NCI-H2227 treated with DMSO at 0.1 percent for 48 hours (cell line): ENCODE data around the gene NAA16.
"Not testable (repeated sequence)": the region's sequence is repeated elsewhere in the genome, so short reads cannot be mapped to it uniquely, and the experiment has no call there.

Experiments
- DNase-seq: peaks from one replicate; lab custom pipeline; 2025; lab: John Stamatoyannopoulos, UW

NAA16 gene

GRCh38 chr13:41356385-41356648, 45.2 kb downstream of the NAA16 start:
- not testable (repeated sequence) for DNase-seq

DNA sequence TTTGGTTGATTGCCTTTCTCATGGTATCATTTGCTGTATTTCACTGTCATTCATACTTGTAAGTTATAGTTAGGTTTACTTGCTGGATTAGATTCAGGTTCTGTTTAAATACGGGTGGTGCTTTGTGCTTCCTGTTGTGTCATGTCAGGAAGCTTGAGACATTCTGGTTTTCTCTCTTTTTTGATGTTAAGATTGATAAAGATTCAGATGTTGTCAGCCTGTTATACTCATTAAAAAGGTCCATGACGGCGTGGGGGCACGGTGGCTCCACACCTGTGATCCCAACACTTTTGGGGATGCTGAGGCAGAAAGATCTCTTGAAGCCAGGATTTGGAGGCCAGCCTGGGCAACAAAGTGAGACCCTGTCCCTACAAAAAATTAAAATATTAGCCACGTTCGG, 45.7 kb downstream of the NAA16 start:
- DNase-seq = no peak

GRCh38 chr13:41361491-41361890, 50.4 kb downstream of the NAA16 start:
- no peak for DNase-seq

DNA sequence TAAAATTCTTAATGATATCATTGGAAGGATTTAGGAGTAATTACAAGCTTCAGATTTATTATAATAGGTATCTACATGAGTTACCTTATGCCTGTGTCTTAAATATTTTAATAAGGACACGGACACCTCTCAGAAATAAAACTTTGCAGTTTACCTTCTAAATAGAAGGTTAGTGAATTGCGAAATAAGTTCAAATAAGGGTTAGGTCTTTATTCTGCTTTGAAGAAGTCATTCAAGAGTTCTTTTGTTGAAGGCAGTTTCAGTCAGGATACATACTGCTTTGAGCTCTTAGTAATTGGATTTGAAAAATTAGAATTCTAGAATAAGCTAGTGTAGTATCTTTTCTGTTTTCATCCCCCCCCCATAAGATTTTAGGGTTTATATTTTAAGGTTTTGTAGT, 53.0 kb downstream of the NAA16 start:
- no peak for DNase-seq

- DNase-seq = no peak
These were observed 54.6 kb downstream of the NAA16 start for GRCh38 chr13:41365631-41366030.

DNA sequence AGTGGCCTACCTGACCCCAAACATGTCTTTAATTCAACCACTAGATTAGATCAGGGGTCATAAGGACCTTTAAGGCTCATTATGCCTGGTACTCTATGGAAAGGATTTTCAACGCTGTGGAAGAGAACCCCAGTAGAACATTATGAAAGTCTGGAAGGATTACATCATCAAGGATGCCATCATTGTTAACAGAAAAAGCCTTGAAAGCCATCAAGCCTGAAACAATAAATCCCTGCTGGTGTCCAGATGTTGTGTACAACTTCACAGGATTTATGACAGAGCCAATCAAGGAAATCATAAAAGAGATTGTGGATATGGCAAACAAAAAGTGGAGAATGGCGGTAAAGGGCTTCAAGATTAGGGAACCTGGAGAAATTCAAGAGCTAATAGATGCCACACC, 59.7 kb downstream of the NAA16 start:
- DNase-seq = no peak

- no peak for DNase-seq
These were observed 66.4 kb downstream of the NAA16 start for GRCh38 chr13:41377446-41377845.

DNA sequence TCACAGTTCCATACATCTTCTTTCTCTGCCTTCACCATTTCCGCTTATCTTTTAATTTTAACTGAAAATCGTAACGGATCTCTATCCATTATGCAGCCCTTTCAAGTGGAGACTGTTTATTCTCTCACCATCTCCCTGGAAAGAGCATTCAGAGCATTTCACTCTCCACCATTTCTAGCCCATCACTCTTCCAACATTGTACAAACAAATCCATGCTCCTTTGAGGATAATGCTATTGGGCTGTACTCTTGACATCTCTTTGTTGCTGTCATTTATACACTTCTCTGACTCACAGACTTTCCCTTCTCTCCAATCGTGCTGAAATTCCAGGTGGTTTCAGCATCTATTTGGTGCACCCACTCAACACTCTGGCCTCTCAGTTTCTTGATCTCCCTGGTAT, 71.4 kb downstream of the NAA16 start:
- DNase-seq = no peak

- DNase-seq = no peak
These were observed 72.3 kb downstream of the NAA16 start for GRCh38 chr13:41383386-41383785.

GRCh38 chr13:41384749-41385503, 73.9 kb downstream of the NAA16 start:
- DNase-seq = no peak

GRCh38 chr13:41386211-41386610, 75.1 kb downstream of the NAA16 start:
- DNase-seq = no peak

GRCh38 chr13:41387576-41387975, 76.5 kb downstream of the NAA16 start:
- no peak for DNase-seq

DNA sequence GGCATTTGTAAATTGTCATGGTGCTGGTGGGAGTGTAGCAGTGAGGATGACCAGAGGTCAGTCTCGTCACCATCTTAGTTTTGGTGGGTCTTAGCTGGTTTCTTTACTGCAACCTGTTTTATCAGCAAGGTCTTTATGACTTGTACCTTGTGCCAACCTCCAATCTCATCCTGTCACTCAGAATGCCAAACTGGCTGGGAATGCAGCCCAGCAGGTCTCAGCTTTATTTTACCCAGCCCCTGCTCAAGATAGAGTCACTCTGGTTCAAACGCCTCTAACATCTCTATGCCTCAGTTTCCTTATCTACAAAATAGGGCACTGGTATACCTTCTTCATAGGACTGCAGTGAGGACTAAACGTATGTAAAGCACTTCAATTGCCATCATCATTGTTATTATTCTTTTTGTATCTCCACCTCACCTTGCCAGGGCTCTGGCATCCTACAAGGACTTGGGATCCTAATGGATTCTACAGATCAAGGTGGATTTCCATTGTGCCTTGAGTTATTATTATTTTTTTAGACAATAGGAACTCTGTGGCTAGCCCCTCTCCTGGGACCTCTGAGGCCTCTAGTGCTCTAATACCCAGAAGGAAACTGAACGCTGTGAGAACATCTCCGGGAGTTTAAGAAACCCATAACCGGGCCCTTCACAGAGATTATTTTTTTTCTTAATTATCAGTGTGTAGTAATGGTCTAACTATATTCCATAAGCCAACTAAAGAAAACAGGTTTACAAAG, 77.2 kb downstream of the NAA16 start:
- no peak for DNase-seq

DNA sequence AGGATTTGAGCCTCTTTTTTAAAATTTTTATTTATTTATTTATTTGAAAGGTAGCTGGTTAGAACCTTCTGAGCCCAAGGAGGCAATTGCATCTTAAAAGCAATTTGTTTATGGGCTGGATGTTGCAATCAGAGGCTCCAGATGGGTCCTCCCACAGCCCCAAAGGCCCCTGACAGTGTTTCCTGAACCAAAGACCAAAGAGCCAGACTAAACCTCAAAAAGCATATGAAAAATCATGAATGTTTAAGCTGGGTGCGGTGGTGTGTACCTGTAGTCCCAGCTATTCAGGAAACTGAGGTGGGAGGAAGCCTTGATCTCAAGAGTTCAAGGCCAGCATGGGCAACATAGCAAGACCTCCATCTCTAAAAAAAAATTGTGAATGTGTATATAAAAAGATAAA, 78.5 kb downstream of the NAA16 start:
- no peak for DNase-seq

- DNase-seq = no peak
These were observed 83.1 kb downstream of the NAA16 start for GRCh38 chr13:41394166-41394565.

DNA sequence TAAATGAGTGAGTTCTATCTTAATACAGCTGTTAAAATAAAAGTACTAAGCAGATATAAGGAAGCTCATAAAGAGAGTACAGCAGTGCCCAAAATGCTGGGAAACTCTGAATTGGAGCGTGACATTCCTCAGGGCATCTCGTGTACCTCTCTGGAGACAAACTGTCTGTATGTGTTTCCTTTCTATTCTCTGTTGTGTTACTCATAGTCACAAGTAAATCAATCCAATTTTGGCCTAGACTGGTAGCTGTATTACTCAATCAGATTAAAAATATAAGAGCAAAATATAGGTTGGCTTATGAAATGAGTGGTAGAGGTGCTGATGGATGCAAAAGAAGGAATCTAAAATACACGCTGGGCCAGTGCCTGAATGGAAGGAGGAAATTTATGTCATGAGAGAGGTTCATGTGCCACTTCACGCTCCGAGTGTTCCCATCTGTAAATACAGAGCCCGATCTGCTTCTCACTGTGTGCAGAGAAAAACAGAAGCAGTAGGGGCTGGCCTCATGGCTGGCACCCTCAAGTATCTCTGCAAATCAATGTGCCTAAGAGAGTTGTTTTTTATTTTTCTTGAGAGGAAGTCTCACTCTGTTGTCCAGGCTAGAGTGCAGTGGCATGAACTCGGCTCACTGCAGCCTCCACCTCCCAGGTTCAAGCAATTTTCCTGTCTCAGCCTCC, 87.6 kb downstream of the NAA16 start:
- no peak for DNase-seq

DNA sequence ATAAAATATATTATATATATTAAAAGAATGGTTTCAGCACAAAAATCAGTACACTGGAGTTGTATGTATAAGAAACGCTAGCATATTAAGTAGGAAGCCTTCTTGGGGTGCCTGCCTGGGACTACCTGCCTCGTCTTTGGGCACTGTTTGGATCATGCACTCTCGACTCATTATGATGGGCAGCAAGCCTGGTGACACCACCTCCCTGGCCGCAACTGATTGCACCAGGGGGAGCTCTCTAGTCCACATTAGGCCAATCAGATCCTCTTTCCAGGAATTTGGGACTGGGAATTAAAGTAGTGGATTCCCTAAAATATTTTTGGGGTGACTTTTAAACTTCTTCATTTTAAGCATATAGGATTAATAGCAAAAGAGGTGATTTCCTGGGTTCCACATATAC, 90.3 kb downstream of the NAA16 start:
- DNase-seq = no peak

DNA sequence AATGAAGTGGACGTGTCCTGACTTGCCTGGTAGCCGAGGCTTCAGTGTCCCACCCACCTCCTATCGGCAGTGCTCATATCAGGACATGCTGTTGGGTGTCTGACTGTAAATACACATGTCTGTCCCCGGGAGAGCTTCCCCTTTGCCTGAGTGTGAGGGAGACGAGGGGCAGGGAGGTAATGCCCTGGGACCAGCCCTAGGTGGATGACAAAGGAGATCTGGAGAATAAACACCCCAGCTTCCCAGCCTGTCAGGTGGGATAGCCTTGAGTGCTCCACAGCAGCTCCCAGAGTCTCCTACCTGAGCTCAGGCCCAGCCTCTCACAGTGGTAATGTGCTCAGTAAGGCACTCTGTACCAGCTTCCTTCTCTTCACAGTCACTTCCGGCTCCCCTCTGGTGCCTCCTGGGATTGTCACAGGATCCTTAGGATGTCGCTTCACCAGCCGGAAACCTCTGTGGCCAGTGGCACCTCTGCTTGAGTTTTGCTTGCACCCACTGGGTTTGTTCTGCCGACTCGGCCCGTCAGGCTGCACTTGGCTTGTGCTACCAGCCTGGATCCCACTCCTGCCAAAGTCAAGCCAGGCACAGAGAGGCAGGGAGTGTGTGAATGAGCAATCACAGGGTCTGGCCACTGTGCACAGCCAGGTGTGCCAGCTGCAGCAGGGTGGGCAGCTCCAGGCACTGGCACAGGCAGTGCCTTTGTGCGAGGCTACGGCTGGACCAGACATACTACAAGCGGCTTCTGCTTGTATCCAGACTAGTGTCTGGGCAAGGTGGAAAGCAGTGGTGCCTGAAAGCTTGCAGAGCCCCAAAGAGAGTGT, 91.8 kb downstream of the NAA16 start:
- no peak for DNase-seq

- DNase-seq = no peak
These were observed 92.9 kb downstream of the NAA16 start for GRCh38 chr13:41403983-41404382.

DNA sequence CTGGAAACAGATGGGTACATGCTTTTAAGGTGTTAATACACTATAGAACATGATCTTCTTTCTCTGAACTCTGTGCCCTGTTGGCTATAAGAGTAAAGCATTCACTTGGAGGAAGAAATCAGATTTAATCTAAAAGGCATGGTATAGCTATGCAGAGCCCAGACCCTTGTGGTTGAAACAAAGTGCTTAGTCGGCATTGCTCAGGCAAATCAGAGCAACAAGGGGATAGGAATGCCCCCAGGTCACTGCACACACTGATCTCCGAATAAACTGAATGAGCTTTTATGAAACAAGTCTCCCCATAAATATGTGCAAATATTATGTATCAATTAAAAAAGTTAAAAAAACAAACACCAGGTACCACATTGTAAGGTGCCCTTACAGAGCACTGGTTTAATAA, 94.3 kb downstream of the NAA16 start:
- DNase-seq = no peak

DNA sequence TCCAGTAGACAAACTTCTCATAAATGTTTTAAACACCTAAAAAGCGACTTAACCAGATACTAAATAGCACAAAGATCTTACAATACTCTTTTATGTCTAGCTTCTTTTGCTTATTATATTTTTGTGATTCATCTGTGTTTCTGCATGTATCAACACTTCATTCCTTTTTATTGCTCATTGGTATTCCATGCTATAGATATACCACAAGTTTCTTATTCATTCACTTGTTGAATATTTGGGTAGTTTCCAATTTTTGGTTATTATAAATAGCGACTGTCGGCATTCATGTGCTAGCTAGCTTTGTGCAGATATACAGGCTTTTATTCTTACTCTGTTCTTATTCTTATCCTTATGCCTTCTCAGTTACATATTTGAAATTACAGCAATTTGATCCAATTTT, 96.3 kb downstream of the NAA16 start:
- no peak for DNase-seq

GRCh38 chr13:41408121-41408520, 97.1 kb downstream of the NAA16 start:
- DNase-seq = no peak

- no peak for DNase-seq
These were observed 97.7 kb downstream of the NAA16 start for GRCh38 chr13:41408746-41409145.
